DND-41 (cell line): ENCODE measurements around the gene RIN2.

Experiments used
- EZH2 ChIP-seq: IDR thresholded peaks from 3 replicates; pipeline ENCODE4 v1.6.1; 2012; ENCODE audit warnings: borderline replicate concordance, low read depth, mild to moderate bottlenecking, moderate library complexity, low read length, inconsistent platforms; ENCODE audit not compliant: severe bottlenecking
- TF ChIP-seq, protein P1 (sequence below): IDR thresholded peaks from 2 replicates; pipeline ENCODE4 v1.5.1; 2012; ENCODE audit warnings: borderline replicate concordance, low read length, moderate library complexity, mild to moderate bottlenecking; ENCODE audit not compliant: poor library complexity, severe bottlenecking; ENCODE audit errors: extremely low read depth

DNA sequence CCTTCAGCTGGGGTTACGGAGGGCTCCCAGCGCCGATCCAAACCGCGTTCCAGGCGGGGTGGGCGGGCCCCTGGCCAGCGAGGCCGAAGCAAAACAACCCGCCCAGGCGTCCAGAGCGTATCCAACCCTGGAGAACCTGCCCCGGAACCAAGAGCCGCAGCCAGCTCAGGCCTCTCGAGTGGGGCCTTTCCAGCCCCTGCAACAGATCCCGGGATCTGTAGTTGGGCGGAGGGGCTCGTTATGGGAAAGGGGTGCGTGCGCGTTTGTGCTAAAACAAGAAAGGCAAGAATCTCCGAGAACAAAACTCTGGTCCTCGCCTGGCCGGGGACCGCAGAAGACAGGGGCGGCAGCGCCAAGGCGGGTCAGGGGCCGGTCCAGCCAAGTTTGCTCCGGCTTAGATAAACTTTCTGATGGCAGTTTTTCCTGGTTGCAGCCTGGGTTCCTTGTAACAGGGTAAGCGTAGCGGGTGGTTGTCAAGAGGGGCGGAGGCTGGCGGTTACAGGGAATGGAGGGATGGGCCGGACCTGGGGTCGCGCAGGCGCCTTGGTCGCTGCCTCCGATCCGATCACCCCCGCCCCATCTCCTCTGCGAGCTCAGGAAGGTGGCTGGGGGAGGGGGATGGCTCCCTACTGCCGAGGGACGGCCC is 448 bp upstream of the RIN2 start:
- TF ChIP-seq, protein P1, sequence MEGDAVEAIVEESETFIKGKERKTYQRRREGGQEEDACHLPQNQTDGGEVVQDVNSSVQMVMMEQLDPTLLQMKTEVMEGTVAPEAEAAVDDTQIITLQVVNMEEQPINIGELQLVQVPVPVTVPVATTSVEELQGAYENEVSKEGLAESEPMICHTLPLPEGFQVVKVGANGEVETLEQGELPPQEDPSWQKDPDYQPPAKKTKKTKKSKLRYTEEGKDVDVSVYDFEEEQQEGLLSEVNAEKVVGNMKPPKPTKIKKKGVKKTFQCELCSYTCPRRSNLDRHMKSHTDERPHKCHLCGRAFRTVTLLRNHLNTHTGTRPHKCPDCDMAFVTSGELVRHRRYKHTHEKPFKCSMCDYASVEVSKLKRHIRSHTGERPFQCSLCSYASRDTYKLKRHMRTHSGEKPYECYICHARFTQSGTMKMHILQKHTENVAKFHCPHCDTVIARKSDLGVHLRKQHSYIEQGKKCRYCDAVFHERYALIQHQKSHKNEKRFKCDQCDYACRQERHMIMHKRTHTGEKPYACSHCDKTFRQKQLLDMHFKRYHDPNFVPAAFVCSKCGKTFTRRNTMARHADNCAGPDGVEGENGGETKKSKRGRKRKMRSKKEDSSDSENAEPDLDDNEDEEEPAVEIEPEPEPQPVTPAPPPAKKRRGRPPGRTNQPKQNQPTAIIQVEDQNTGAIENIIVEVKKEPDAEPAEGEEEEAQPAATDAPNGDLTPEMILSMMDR: no peak
- no peak for TF ChIP-seq EZH2
